ENCODE data around the gene SH3GLB2. TPM values are rescaled to one million over a fixed set of nuclear protein-coding genes. Genes with fewer than 3 reads are reported as not detected.
"Not testable (repeated sequence)": the region's sequence is repeated elsewhere in the genome, so short reads cannot be mapped to it uniquely, and the experiment has no call there.

Gene SH3GLB2
- total and polyA plus RNA-seq, 4 donors: 62.8 to 160 (median 134) TPM

GRCh38 chr9:129005336-129005997 is 22.7 kb downstream of the SH3GLB2 start:
- H3K9me3 ChIP-seq (ENCODE audit: control insufficient read depth, insufficient read depth, low read length): no peaks in the 10 kb centered on the region
- no peak for DNase-seq (ENCODE audit: low read depth in 4 of 6, low spot score in 6 of 6)
- H3K4me1 ChIP-seq (ENCODE audit: control insufficient read depth, insufficient read depth, low read length): peaks cover 16% of the 10 kb centered on the region
- 81% methylated on average over 9 of the region's 10 CpGs for WGBS (ENCODE audit: insufficient coverage)
- no peaks in the 10 kb centered on the region for H3K27me3 ChIP-seq (ENCODE audit: control insufficient read depth, insufficient read depth, low read length)
- H3K36me3 ChIP-seq (ENCODE audit: control insufficient read depth, insufficient read depth, low read length): peaks cover 97% of the 10 kb centered on the region
- H3K4me3 ChIP-seq (ENCODE audit: low read depth, low read length): no peak overlapping the region
- H3K27ac ChIP-seq (ENCODE audit: low read depth, low read length): no peak overlapping the region

- not testable (repeated sequence) for DNase-seq (ENCODE audit: low read depth in 4 of 6, low spot score in 6 of 6); H3K27ac ChIP-seq (ENCODE audit: low read depth, low read length); H3K9me3 ChIP-seq (ENCODE audit: control insufficient read depth, insufficient read depth, low read length); H3K4me3 ChIP-seq (ENCODE audit: low read depth, low read length); H3K27me3 ChIP-seq (ENCODE audit: control insufficient read depth, insufficient read depth, low read length)
- H3K36me3 ChIP-seq (ENCODE audit: control insufficient read depth, insufficient read depth, low read length): peaks cover 97% of the 10 kb centered on the region
- H3K4me1 ChIP-seq (ENCODE audit: control insufficient read depth, insufficient read depth, low read length): peaks cover 16% of the 10 kb centered on the region
- WGBS (ENCODE audit: insufficient coverage): 100% methylated on average over 2 of the region's 6 CpGs
These were observed 24.0 kb downstream of the SH3GLB2 start for GRCh38 chr9:129004173-129004572.

GRCh38 chr9:129002992-129003391 is 25.1 kb downstream of the SH3GLB2 start:
- Histone ChIP-seq H3K27me3 (ENCODE audit: control insufficient read depth, insufficient read depth, low read length) (no peaks in the 10 kb centered on the region), H3K4me3 (ENCODE audit: low read depth, low read length) (no peak overlapping the region), H3K27ac (ENCODE audit: low read depth, low read length) (no peak overlapping the region), H3K9me3 (ENCODE audit: control insufficient read depth, insufficient read depth, low read length) (no peaks in the 10 kb centered on the region), H3K36me3 (ENCODE audit: control insufficient read depth, insufficient read depth, low read length) (peaks cover 97% of the 10 kb centered on the region), H3K4me1 (ENCODE audit: control insufficient read depth, insufficient read depth, low read length) (peaks cover 16% of the 10 kb centered on the region)
- DNase-seq (ENCODE audit: low read depth in 4 of 6, low spot score in 6 of 6): no peak
- 94% methylated on average over 9 of the region's 9 CpGs for WGBS (ENCODE audit: insufficient coverage)

GRCh38 chr9:129001504-129002325 is 26.4 kb downstream of the SH3GLB2 start:
- H3K36me3 ChIP-seq (ENCODE audit: control insufficient read depth, insufficient read depth, low read length): peaks cover 95% of the 10 kb centered on the region
- H3K9me3 ChIP-seq (ENCODE audit: control insufficient read depth, insufficient read depth, low read length): no peaks in the 10 kb centered on the region
- H3K4me3 ChIP-seq (ENCODE audit: low read depth, low read length): no peak overlapping the region
- WGBS (ENCODE audit: insufficient coverage): 98% methylated on average over 7 of the region's 10 CpGs
- H3K4me1 ChIP-seq (ENCODE audit: control insufficient read depth, insufficient read depth, low read length): peaks cover 10% of the 10 kb centered on the region
- H3K27ac ChIP-seq (ENCODE audit: low read depth, low read length): no peak overlapping the region
- no peaks in the 10 kb centered on the region for H3K27me3 ChIP-seq (ENCODE audit: control insufficient read depth, insufficient read depth, low read length)
- no peak for DNase-seq (ENCODE audit: low read depth in 4 of 6, low spot score in 6 of 6)

GRCh38 chr9:128999581-129000206 is 28.4 kb downstream of the SH3GLB2 start:
- no peak overlapping the region for H3K27ac ChIP-seq (ENCODE audit: low read depth, low read length)
- no peaks in the 10 kb centered on the region for H3K27me3 ChIP-seq (ENCODE audit: control insufficient read depth, insufficient read depth, low read length)
- no peaks in the 10 kb centered on the region for H3K4me1 ChIP-seq (ENCODE audit: control insufficient read depth, insufficient read depth, low read length)
- no peak overlapping the region for H3K4me3 ChIP-seq (ENCODE audit: low read depth, low read length)
- WGBS (ENCODE audit: insufficient coverage): 86% methylated on average over 10 of the region's 13 CpGs
- no peaks in the 10 kb centered on the region for H3K9me3 ChIP-seq (ENCODE audit: control insufficient read depth, insufficient read depth, low read length)
- DNase-seq (ENCODE audit: low read depth in 4 of 6, low spot score in 6 of 6): no peak
- peaks cover 91% of the 10 kb centered on the region for H3K36me3 ChIP-seq (ENCODE audit: control insufficient read depth, insufficient read depth, low read length)

GRCh38 chr9:128998462-128998861 is 29.7 kb downstream of the SH3GLB2 start:
- DNase-seq (ENCODE audit: low read depth in 4 of 6, low spot score in 6 of 6): no peak
- WGBS (ENCODE audit: insufficient coverage): 91% methylated on average over 5 of the region's 6 CpGs
- no peaks in the 10 kb centered on the region for H3K4me1 ChIP-seq (ENCODE audit: control insufficient read depth, insufficient read depth, low read length)
- H3K27ac ChIP-seq (ENCODE audit: low read depth, low read length): no peak overlapping the region
- no peak overlapping the region for H3K4me3 ChIP-seq (ENCODE audit: low read depth, low read length)
- H3K9me3 ChIP-seq (ENCODE audit: control insufficient read depth, insufficient read depth, low read length): no peaks in the 10 kb centered on the region
- H3K27me3 ChIP-seq (ENCODE audit: control insufficient read depth, insufficient read depth, low read length): no peaks in the 10 kb centered on the region
- peaks cover 90% of the 10 kb centered on the region for H3K36me3 ChIP-seq (ENCODE audit: control insufficient read depth, insufficient read depth, low read length)

- DNase-seq (ENCODE audit: low read depth in 4 of 6, low spot score in 6 of 6): no peak
- peaks cover 85% of the 10 kb centered on the region for H3K36me3 ChIP-seq (ENCODE audit: control insufficient read depth, insufficient read depth, low read length)
- H3K27ac ChIP-seq (ENCODE audit: low read depth, low read length): no peak overlapping the region
- WGBS (ENCODE audit: insufficient coverage): 88% methylated on average over 4 of the region's 5 CpGs
- no peaks in the 10 kb centered on the region for H3K4me1 ChIP-seq (ENCODE audit: control insufficient read depth, insufficient read depth, low read length)
- H3K9me3 ChIP-seq (ENCODE audit: control insufficient read depth, insufficient read depth, low read length): no peaks in the 10 kb centered on the region
- H3K27me3 ChIP-seq (ENCODE audit: control insufficient read depth, insufficient read depth, low read length): no peaks in the 10 kb centered on the region
- H3K4me3 ChIP-seq (ENCODE audit: low read depth, low read length): no peak overlapping the region
These were observed 32.3 kb downstream of the SH3GLB2 start for GRCh38 chr9:128995791-128996190.

GRCh38 chr9:128992995-128993394 is 35.1 kb downstream of the SH3GLB2 start:
- Histone ChIP-seq H3K27ac (ENCODE audit: low read depth, low read length) (no peak overlapping the region), H3K4me3 (ENCODE audit: low read depth, low read length) (no peak overlapping the region), H3K9me3 (ENCODE audit: control insufficient read depth, insufficient read depth, low read length) (no peaks in the 10 kb centered on the region), H3K36me3 (ENCODE audit: control insufficient read depth, insufficient read depth, low read length) (peaks cover 79% of the 10 kb centered on the region), H3K27me3 (ENCODE audit: control insufficient read depth, insufficient read depth, low read length) (no peaks in the 10 kb centered on the region), H3K4me1 (ENCODE audit: control insufficient read depth, insufficient read depth, low read length) (no peaks in the 10 kb centered on the region)
- peak in 3 of 6 donors; percentile 5 to 33 (median 17) for DNase-seq (ENCODE audit: low read depth in 4 of 6, low spot score in 6 of 6)
- WGBS (ENCODE audit: insufficient coverage): 75% methylated on average over 7 of the region's 7 CpGs

GRCh38 chr9:128987805-128988204 is 40.3 kb downstream of the SH3GLB2 start:
- H3K4me3 ChIP-seq (ENCODE audit: low read depth, low read length): no peak overlapping the region
- H3K4me1 ChIP-seq (ENCODE audit: control insufficient read depth, insufficient read depth, low read length): no peaks in the 10 kb centered on the region
- 100% methylated on average over 3 of the region's 5 CpGs for WGBS (ENCODE audit: insufficient coverage)
- H3K27ac ChIP-seq (ENCODE audit: low read depth, low read length): no peak overlapping the region
- H3K27me3 ChIP-seq (ENCODE audit: control insufficient read depth, insufficient read depth, low read length): no peaks in the 10 kb centered on the region
- DNase-seq (ENCODE audit: low read depth in 4 of 6, low spot score in 6 of 6): no peak
- no peaks in the 10 kb centered on the region for H3K9me3 ChIP-seq (ENCODE audit: control insufficient read depth, insufficient read depth, low read length)
- H3K36me3 ChIP-seq (ENCODE audit: control insufficient read depth, insufficient read depth, low read length): peaks cover 75% of the 10 kb centered on the region

Measured in spinal cord (tissue), 10 donors.